Hindlimb muscle (tissue), 1 donor: ENCODE results near the gene EXOC1. TPM values are rescaled to one million over a fixed set of nuclear protein-coding genes. Genes with fewer than 3 reads are reported as not detected.

Source experiments
- DNase-seq: peaks from one replicate; pipeline ENCODE4 v3.0.0-alpha.2; 2013
- polyA plus RNA-seq: library from polyadenylated mRNA; unstranded; fragments of 120-200 nt; gene quantifications from one replicate; pipeline ENCODE4 v1.2.1, GENCODE V29; 2013; ENCODE audit not compliant: insufficient read length

Gene EXOC1
- polyA plus RNA-seq, 1 donor: 25.1 TPM

DNA sequence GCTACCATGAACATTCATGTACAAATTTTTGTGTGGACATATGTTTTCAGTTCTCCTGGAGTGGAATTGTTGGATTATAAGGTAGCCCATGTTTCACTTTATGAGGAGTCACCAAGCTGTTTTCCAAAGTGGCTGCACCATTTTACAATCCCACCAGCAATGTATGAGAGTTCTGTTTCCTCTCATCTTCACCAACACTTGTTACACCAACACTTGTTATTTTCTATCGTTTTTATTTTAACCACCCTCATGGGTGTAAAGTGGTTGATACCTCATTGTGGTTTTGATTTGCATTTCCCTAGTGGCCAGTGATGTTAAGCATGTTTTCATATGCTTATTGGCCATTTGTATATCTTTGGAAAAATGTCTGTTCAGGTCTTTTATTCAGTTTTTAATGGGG is 4.1 kb downstream of the EXOC1 start:
- no peak for DNase-seq

GRCh38 chr4:55859711-55860110 is 6.3 kb downstream of the EXOC1 start:
- no peak for DNase-seq

GRCh38 chr4:55864577-55865223 is 11.3 kb downstream of the EXOC1 start:
- no peak for DNase-seq

GRCh38 chr4:55865228-55865806 is 11.9 kb downstream of the EXOC1 start:
- no peak for DNase-seq

GRCh38 chr4:55866290-55866907 is 13.0 kb downstream of the EXOC1 start:
- peak; percentile 12 for DNase-seq

- peak; percentile 29 for DNase-seq
These were observed 13.6 kb downstream of the EXOC1 start for GRCh38 chr4:55866973-55867574.

GRCh38 chr4:55868581-55869090 is 15.2 kb downstream of the EXOC1 start:
- DNase-seq: no peak

GRCh38 chr4:55871299-55871800 is 17.9 kb downstream of the EXOC1 start:
- DNase-seq: no peak

DNA sequence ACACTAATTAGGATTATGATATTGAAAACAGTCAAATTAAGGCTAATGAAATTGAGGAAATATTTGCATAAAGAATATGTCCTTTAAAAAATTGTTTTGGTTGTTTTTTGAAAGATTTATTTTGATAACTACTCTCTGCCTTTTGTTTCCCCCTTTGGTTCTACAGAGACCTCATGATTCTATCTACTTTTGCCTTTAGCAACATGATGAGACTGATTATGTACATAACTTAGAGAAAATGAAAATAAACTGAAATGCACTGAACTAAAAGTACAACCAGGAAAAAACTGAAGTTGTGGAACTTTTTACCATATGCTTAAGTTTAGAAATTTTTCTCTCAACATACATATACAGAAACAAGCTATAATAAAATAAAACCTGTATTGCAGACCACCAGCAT is 21.4 kb downstream of the EXOC1 start:
- DNase-seq: no peak

DNA sequence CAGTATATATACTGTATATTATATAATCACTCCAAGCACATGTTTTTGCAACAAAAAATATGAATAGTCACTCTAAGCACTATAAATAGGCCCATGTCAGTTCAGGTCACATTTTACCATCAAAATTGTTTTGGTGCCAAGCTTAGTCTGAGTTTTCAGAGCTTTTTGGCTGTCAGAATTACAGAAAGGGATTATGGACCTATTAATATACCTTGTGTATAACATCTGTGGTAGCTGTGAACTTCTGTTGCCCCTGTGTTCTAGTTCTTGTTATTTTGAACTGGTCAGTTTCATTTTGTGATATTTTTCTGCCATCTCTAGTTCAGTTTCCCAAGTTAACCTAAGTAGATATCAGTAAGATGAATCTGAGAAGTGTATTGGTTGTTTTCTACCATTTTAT is 22.9 kb downstream of the EXOC1 start:
- no peak for DNase-seq

GRCh38 chr4:55879224-55879623 is 25.8 kb downstream of the EXOC1 start:
- DNase-seq: no peak

DNA sequence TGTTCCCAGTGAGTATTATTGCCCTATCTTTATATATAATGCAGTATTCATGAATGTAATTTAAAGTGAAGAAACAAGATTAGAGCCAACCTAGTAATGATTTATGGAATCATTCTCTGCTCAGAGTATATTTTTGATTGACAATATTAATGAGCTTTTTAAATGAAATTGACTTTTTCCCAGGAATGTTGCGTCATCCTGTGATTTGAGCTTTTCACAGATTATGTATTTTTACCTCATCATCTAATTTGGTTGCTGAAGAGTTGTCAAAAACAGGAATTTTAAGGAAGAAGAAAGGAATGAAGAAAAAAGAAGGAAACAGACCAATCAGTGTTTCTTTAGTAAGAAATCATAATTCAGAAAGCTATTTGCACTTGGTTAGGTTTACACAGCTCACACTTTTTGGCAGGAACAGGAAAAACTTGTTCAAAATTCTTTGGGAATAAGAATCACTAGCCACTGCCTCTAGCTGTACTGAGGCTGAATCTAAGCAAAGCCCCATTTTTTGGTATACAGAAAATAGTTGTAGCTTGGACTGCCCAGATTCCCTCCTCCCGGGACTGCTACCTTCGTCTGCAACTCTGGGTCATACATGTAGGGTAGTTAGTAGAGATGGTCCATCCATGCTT is 27.3 kb downstream of the EXOC1 start:
- no peak for DNase-seq

- DNase-seq: no peak
These were observed 30.8 kb downstream of the EXOC1 start for GRCh38 chr4:55884093-55884850.

- DNase-seq: no peak
These were observed 31.4 kb downstream of the EXOC1 start for GRCh38 chr4:55884851-55885219.

DNA sequence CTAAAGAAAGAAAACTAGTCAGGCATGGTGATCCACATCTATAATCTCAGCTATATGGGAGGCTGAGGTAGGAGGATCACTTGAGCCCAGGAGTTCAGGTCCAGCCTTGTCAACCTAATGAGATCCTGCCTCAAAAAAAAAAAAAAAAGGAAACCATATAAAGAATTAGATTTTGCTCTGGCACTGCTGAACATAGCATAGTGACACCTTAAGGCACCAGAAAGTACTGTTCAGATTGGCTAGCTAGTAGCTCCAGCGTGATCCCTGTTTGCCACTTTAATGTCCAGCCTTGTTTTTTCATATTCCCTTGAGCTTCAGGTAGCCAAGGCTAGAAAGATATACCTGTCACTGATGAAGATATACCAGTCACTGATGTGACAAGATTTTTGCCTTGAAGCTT is 34.1 kb downstream of the EXOC1 start:
- no peak for DNase-seq

GRCh38 chr4:55892156-55892555 is 38.7 kb downstream of the EXOC1 start:
- DNase-seq: no peak

GRCh38 chr4:55896622-55897021 is 43.2 kb downstream of the EXOC1 start:
- no peak for DNase-seq

DNA sequence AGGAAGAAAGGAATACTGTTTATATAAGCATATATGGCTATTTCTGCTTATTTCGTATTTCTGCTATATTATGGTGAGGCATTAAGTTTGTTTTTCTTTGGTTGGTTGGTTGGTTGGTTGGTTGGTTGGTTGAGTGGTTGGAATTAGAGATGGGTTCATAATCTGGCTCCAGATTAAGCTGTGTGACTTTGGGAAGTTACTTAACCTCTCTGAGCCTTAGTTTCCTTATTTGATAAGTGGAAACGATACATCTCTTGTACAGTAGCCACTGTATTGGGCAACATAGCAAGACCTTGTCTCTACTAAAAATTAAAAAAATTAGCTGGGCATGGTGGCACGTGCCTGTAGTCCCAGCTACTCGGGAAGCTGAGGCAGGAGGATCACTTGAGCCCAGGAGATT is 49.2 kb downstream of the EXOC1 start:
- DNase-seq: no peak

DNA sequence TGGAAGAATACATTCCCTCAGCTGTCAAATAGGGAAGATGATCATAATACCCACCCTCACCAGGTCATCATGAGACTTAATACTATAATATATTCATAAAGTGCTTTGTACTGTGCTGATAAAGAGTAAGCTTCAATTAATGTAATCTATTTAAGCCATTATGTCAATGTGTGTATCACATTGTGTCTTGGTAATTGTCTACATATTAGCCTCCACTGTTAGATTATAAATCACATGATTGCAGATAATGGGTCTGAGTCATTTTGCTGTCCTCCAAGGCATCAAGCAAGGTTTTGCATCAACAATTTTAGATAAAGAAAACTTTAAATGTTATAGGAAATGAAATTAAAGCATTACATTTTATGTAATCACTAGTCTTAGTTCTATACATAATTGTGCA is 50.1 kb downstream of the EXOC1 start:
- DNase-seq: no peak

GRCh38 chr4:55904576-55904975 is 51.1 kb downstream of the EXOC1 start:
- DNase-seq: no peak

DNA sequence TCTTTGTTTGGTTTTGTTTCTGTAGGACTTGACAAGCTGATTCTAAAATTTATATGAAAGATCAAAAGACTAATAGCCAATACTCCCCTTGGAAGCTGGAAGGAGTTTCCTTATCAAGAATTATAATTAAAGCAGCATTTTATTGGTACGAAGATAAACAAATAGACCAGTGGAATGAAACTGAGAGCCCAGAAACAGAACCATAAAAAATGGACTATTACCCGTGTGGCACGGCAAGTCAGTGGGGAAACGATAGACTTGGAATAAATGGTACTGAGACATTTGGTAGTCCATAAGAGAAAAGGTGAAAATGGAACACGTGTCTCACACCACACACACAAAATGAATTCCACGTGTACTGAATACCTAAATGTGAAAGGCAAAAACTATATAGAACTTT is 52.9 kb downstream of the EXOC1 start:
- DNase-seq: no peak

DNA sequence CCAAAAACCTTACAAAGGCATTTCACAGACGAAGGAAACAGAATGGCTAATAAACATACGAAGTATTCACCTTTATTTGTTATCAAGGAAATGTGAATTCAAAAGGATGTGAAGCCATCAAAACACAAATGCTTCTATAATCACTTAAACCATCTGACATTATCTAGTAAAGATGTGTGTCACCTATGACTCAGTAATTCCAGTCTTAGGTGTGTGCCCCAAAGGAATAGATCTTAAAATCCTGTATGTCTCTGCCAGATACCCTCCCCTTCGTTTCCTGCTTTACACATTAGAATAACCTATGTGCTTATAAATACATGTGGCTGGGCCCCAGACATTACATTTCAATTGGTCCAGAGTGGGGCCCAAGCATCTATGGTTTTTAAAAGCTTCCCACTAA is 53.5 kb downstream of the EXOC1 start:
- DNase-seq: no peak
